Transverse colon (tissue), 4 donors: Measurements from ENCODE around the gene FUOM. TPM values are rescaled to one million over a fixed set of nuclear protein-coding genes. Genes with fewer than 3 reads are reported as not detected.

Experiments used
- DNase-seq: peaks from one replicate; pipeline ENCODE4 v3.0.0-alpha.2; 2019
- H3K27ac ChIP-seq, 4 donors: fragments of 200-600 bp; sonication (generic); 2 replicates each; pipeline ENCODE4 v1.5.1; 2016 to 2018; ENCODE audit warnings: inconsistent platforms in 4 of 4
- H3K27me3 ChIP-seq: fragments of 200-600 bp; sonication (generic); 2 replicates; pipeline ENCODE4 v1.5.1; 2017; ENCODE audit warnings: inconsistent platforms
- H3K36me3 ChIP-seq, 4 donors: fragments of 200-600 bp; sonication (generic); 2 replicates each; pipeline ENCODE4 v1.5.1; 2017 to 2019; ENCODE audit warnings: inconsistent platforms in 4 of 4
- H3K4me1 ChIP-seq, 4 donors: fragments of 200-600 bp; sonication (generic); 2 replicates each; pipeline ENCODE4 v1.5.1; 2017 to 2020; ENCODE audit warnings: inconsistent platforms in 4 of 4
- H3K4me3 ChIP-seq, 4 donors: fragments of 200-600 bp; sonication (generic); 1 replicate in 1 of 4; 2 replicates in 3 of 4; pipeline versions ENCODE4 v1.5.1 to v1.6.1; 2017 to 2019; ENCODE audit warnings: inconsistent platforms in 4 of 4
- H3K9me3 ChIP-seq, 2 donors: fragments of 200-600 bp; sonication (generic); 2 replicates each; pipeline ENCODE4 v1.5.1; 2017 to 2019; ENCODE audit warnings: inconsistent platforms in 2 of 2
- CTCF ChIP-seq, 5 experiments: fragments of 200-600 bp in 3 of 5; fragments of 450-650 bp in 2 of 5; sonication (generic) in 3 of 5; IDR thresholded peaks; 1 replicate in 2 of 5; 2 replicates in 3 of 5; pipeline ENCODE4 v1.5.1; 2016 to 2017; ENCODE audit warnings: antibody characterized with exemption in 5 of 5, inconsistent platforms in 3 of 5, mild to moderate bottlenecking in 2 of 5, moderate library complexity in 1 of 5
- EP300 ChIP-seq: sonication (generic); formaldehyde crosslinking; IDR thresholded peaks from one replicate; pipeline ENCODE4 v1.6.1; 2017; ENCODE audit warnings: antibody characterized with exemption, low read depth
- POLR2A ChIP-seq: fragments of 450-650 bp; IDR thresholded peaks from one replicate; pipeline ENCODE4 v1.6.1; 2016; ENCODE audit warnings: antibody characterized with exemption, mild to moderate bottlenecking, moderate library complexity
- POLR2AphosphoS5 ChIP-seq, 3 donors: sonication (generic); formaldehyde crosslinking; IDR thresholded peaks; one replicate each; pipeline ENCODE4 v1.6.1; 2016; ENCODE audit warnings: antibody characterized with exemption in 3 of 3
- WGBS, 2 donors: methylation state at CpG; one replicate each; pipeline ENCODE4 v1.1.5; 2018; ENCODE audit warnings: low coverage in 1 of 2; 5-methylcytosine and 5-hydroxymethylcytosine counted together
- in situ Hi-C, 4 donors: fragments of 200-750 bp; cut with MboI; loops; one replicate each; pipeline versions ENCODE4 v1.15.0 to v1.15.1; 2017; ENCODE audit warnings: low sequenced_read_pairs in 3 of 4, low pct_ligation_motif_present in 1 of 4, low pct_unique_long_range_greater_than_20kb in 1 of 4
- intact Hi-C: fragments of 100-400 bp; cut with DNase I; formaldehyde crosslinking; loops from one replicate; pipeline ENCODE4 v1.15.1; 2023; ENCODE audit warnings: low total_unique reads
- total RNA-seq, 4 donors: library from RNA; depleted of rRNA; stranded (reverse); fragments of >200 nt; gene quantifications; one replicate each; pipeline ENCODE4 v1.1.0, GENCODE V29; 2016

Gene FUOM
- total RNA-seq, 4 donors from 2014 or later = 1.2 to 43.3 (median 28.8) TPM

GRCh38 chr10:133327651-133328357, 30.0 kb downstream of the FUOM start:
- Histone ChIP-seq H3K4me1 (peaks cover 12 to 25% (median 23%) of the 10 kb centered on the region in 4 donors), H3K4me3 (no peak overlapping the region), H3K36me3 (no peaks in the 10 kb centered on the region), H3K9me3 (no peaks in the 10 kb centered on the region), H3K27me3 (peaks cover 77% of the 10 kb centered on the region), H3K27ac (no peak overlapping the region)
- no peak for TF ChIP-seq EP300
- no peak for TF ChIP-seq CTCF (IDR thresholded peaks at IDR 0.05)
- TF ChIP-seq POLR2A = no peak
- TF ChIP-seq POLR2AphosphoS5 (IDR thresholded peaks at IDR 0.05) = no peak
- no peak for DNase-seq
- 34% methylated on average over 9 of the region's 12 CpGs; no CpG with 5 or more reads in 1 of the 2 donors for WGBS, 2 donors
- intact Hi-C loops = no loop called here
- in situ Hi-C loops = loop anchor here in 1 of 4 donors (10.0 kb wide), 1 partner anchor 183 kb away; no protein-coding TSS in a partner anchor

- in situ Hi-C loops (loop anchor here in 1 of 4 donors (10.0 kb wide), 1 partner anchor 182 kb away; no protein-coding TSS in a partner anchor), intact Hi-C loops (no loop called here)
- TF ChIP-seq CTCF (IDR thresholded peaks at IDR 0.05) = no peak
- TF ChIP-seq POLR2AphosphoS5 (IDR thresholded peaks at IDR 0.05) = no peak
- TF ChIP-seq EP300 = no peak
- TF ChIP-seq POLR2A = no peak
- no peaks in the 10 kb centered on the region for H3K36me3 ChIP-seq
- peaks cover 12 to 25% (median 23%) of the 10 kb centered on the region in 4 donors for H3K4me1 ChIP-seq
- no peak overlapping the region for H3K27ac ChIP-seq
- no peak for DNase-seq
- H3K9me3 ChIP-seq = no peaks in the 10 kb centered on the region
- WGBS, 2 donors = 8 to 31% methylated on average over 6 to 27 of the region's 28 CpGs
- peaks cover 69% of the 10 kb centered on the region for H3K27me3 ChIP-seq
- no peak overlapping the region for H3K4me3 ChIP-seq
These were observed 30.8 kb downstream of the FUOM start for GRCh38 chr10:133326745-133327650.

- peaks cover 61% of the 10 kb centered on the region for H3K27me3 ChIP-seq
- DNase-seq = no peak
- peaks cover 12 to 25% (median 23%) of the 10 kb centered on the region in 4 donors for H3K4me1 ChIP-seq
- in situ Hi-C loops (loop anchor here in 1 of 4 donors (10.0 kb wide), 1 partner anchor 181 kb away; no protein-coding TSS in a partner anchor), intact Hi-C loops (no loop called here)
- no peak overlapping the region for H3K27ac ChIP-seq
- no peaks in the 10 kb centered on the region for H3K36me3 ChIP-seq
- no peaks in the 10 kb centered on the region for H3K9me3 ChIP-seq
- WGBS, 2 donors = 41 to 100% methylated on average over 2 to 9 of the region's 9 CpGs
- H3K4me3 ChIP-seq = peak overlapping the region in 2 of 4 donors; percentile 33 to 45
- TF ChIP-seq EP300 (no peak), CTCF (IDR thresholded peaks at IDR 0.05) (no peak), POLR2A (no peak), POLR2AphosphoS5 (IDR thresholded peaks at IDR 0.05) (no peak)
These were observed 31.6 kb downstream of the FUOM start for GRCh38 chr10:133326223-133326551.
